Neuronal stem cell (in vitro differentiated cells): ENCODE data around the gene OLA1.

Source experiments
- DNase-seq: peaks from one replicate; pipeline ENCODE4 v3.0.0-alpha.2; 2013; ENCODE audit warnings: low spot score
- H2AFZ ChIP-seq: one replicate; pipeline ENCODE4 v1.6.1; 2013; ENCODE audit warnings: mild to moderate bottlenecking, low read length, inconsistent platforms
- H2AK5ac ChIP-seq: 2 replicates; pipeline ENCODE4 v1.6.1; 2013; ENCODE audit warnings: low read depth, mild to moderate bottlenecking, inconsistent platforms, low read length, moderate library complexity, mixed read lengths
- H2BK120ac ChIP-seq: 2 replicates; pipeline ENCODE4 v1.6.1; 2013; ENCODE audit warnings: low read depth, mild to moderate bottlenecking, inconsistent platforms, low read length, moderate library complexity, mixed read lengths
- H2BK12ac ChIP-seq: one replicate; pipeline ENCODE4 v1.6.1; 2013; ENCODE audit warnings: low read length, inconsistent platforms
- H2BK15ac ChIP-seq: 2 replicates; pipeline ENCODE4 v1.6.1; 2013; ENCODE audit warnings: mild to moderate bottlenecking, low read length, inconsistent platforms, mixed read lengths
- H2BK5ac ChIP-seq: one replicate; pipeline ENCODE4 v1.6.1; 2013; ENCODE audit warnings: inconsistent platforms, mild to moderate bottlenecking, low read length, moderate library complexity
- H3K14ac ChIP-seq: one replicate; pipeline ENCODE4 v1.6.1; 2013; ENCODE audit warnings: low read length, inconsistent platforms
- H3K18ac ChIP-seq: 2 replicates; pipeline ENCODE4 v1.6.1; 2013; ENCODE audit warnings: low read length, inconsistent platforms
- H3K23ac ChIP-seq: 2 replicates; pipeline ENCODE4 v1.6.1; 2013; ENCODE audit warnings: low read depth, mild to moderate bottlenecking, mixed read lengths, low read length, inconsistent platforms; ENCODE audit not compliant: poor library complexity
- H3K27ac ChIP-seq: replicated peaks from 3 replicates; pipeline ENCODE4 v1.5.1; 2013; ENCODE audit warnings: low read length, inconsistent platforms
- H3K27me3 ChIP-seq, 3 experiments: 2 replicates each; pipeline ENCODE4 v1.6.1; 2013; ENCODE audit warnings: low read length in 3 of 3, mild to moderate bottlenecking in 2 of 3, inconsistent platforms in 1 of 3, low read depth in 1 of 3, mixed read lengths in 1 of 3, moderate library complexity in 1 of 3; ENCODE audit not compliant: control insufficient read depth in 3 of 3, insufficient read depth in 3 of 3
- H3K36me3 ChIP-seq, 2 donors: replicated peaks in 1 of 2; 2 replicates each; pipeline ENCODE4 v1.6.1; 2013; ENCODE audit warnings: low read length in 2 of 2; ENCODE audit not compliant: control insufficient read depth in 2 of 2, insufficient read depth in 2 of 2
- H3K4ac ChIP-seq: 2 replicates; pipeline ENCODE4 v1.6.1; 2013; ENCODE audit warnings: inconsistent platforms, mild to moderate bottlenecking, low read length, moderate library complexity
- H3K4me1 ChIP-seq, 2 donors: 1 replicate in 1 of 2; 2 replicates in 1 of 2; pipeline ENCODE4 v1.6.1; 2013; ENCODE audit warnings: low read length in 2 of 2, low read depth in 1 of 2; ENCODE audit not compliant: control insufficient read depth in 2 of 2, insufficient read depth in 1 of 2
- H3K4me2 ChIP-seq: one replicate; pipeline ENCODE4 v1.6.1; 2013; ENCODE audit warnings: mild to moderate bottlenecking, low read length, inconsistent platforms; ENCODE audit not compliant: insufficient read depth, poor library complexity, severe bottlenecking
- H3K4me3 ChIP-seq, 2 donors: 2 replicates each; pipeline ENCODE4 v1.5.1; 2013; ENCODE audit warnings: low read length in 2 of 2, mild to moderate bottlenecking in 2 of 2, inconsistent platforms in 1 of 2, moderate library complexity in 1 of 2
- H3K79me1 ChIP-seq: one replicate; pipeline ENCODE4 v1.6.1; 2013; ENCODE audit warnings: low read depth, mild to moderate bottlenecking, inconsistent platforms, low read length, moderate library complexity
- H3K9ac ChIP-seq: one replicate; pipeline ENCODE4 v1.6.1; 2013; ENCODE audit warnings: mild to moderate bottlenecking, low read depth, low read length, inconsistent platforms; ENCODE audit not compliant: poor library complexity
- H3K9me3 ChIP-seq, 2 donors: replicated peaks in 1 of 2; 2 replicates each; pipeline versions ENCODE3 to v1.6.1; 2013; ENCODE audit warnings: low read length in 2 of 2, mild to moderate bottlenecking in 2 of 2, inconsistent platforms in 1 of 2, low read depth in 1 of 2, mixed read lengths in 1 of 2, moderate library complexity in 1 of 2; ENCODE audit not compliant: control insufficient read depth in 2 of 2, insufficient read depth in 1 of 2
- H4K8ac ChIP-seq: one replicate; pipeline ENCODE4 v1.6.1; 2013; ENCODE audit warnings: low read depth, mild to moderate bottlenecking, inconsistent platforms, low read length, moderate library complexity
- H4K91ac ChIP-seq: one replicate; pipeline ENCODE4 v1.6.1; 2013; ENCODE audit warnings: low read length, low read depth, mild to moderate bottlenecking, inconsistent platforms; ENCODE audit not compliant: poor library complexity
- WGBS, 2 donors: extraction: QIAGEN DNeasy Blood & Tissue Kit; methylation state at CpG; one replicate each; pipeline ENCODE4 v1.1.7; 2013; ENCODE audit warnings: missing lambda C conversion rate in 2 of 2, mixed read lengths in 1 of 2; ENCODE audit not compliant: insufficient read length in 2 of 2, insufficient replicate concordance in 1 of 2; ENCODE audit errors: extremely low coverage in 2 of 2; 5-methylcytosine and 5-hydroxymethylcytosine counted together

OLA1 gene

GRCh38 chr2:174153757-174154680 lies 94.3 kb downstream of the OLA1 start:
- Histone ChIP-seq H4K91ac (no peak overlapping the region), H2AK5ac (no peak overlapping the region), H3K9me3 (no peaks in the 10 kb centered on the region), H4K8ac (no peak overlapping the region), H3K4me1 (no peaks in the 10 kb centered on the region), H3K23ac (no peak overlapping the region), H2BK120ac (no peak overlapping the region), H3K36me3 (peaks cover 0 to 5% of the 10 kb centered on the region in 2 donors), H3K4me2 (no peak overlapping the region), H3K4me3 (no peak overlapping the region), H2BK5ac (peak overlapping the region; percentile 13), H2BK15ac (no peak overlapping the region), H2AFZ (no peak overlapping the region), H3K14ac (no peak overlapping the region), H2BK12ac (no peak overlapping the region), H3K79me1 (no peaks in the 10 kb centered on the region), H3K9ac (no peak overlapping the region), H3K27me3 (no peaks in the 10 kb centered on the region), H3K27ac (no peak overlapping the region), H3K18ac (peak overlapping the region; percentile 28), H3K4ac (no peak overlapping the region)
- 100% methylated on average over 1 of the region's 8 CpGs; no CpG with 5 or more reads in 1 of the 2 donors for WGBS, 2 donors
- DNase-seq, result no peak

DNA sequence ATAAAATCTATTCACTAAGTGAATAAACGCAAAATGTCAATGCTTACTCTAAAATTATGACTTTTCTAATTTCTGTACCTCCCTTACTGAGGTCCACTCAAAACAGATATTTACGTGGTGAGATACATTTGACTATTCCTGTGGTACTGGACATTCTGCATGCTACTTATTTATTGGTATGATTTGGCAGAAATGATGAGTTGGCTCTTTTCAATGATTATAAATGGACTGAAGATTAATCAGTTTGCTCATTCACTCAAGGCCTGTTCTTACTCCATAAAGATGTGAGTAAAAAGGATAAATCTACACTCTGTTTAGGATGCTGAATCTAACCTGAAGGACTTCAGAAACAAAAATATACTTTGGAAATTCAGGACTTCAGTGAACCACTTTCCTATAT lies 98.8 kb downstream of the OLA1 start:
- Histone ChIP-seq H3K9ac (no peak overlapping the region), H2AFZ (no peak overlapping the region), H2AK5ac (no peak overlapping the region), H4K8ac (no peak overlapping the region), H3K4ac (no peak overlapping the region), H3K79me1 (peaks cover 1% of the 10 kb centered on the region), H3K18ac (no peak overlapping the region), H3K36me3 (no peaks in the 10 kb centered on the region), H2BK12ac (no peak overlapping the region), H3K4me1 (no peaks in the 10 kb centered on the region), H3K9me3 (no peaks in the 10 kb centered on the region), H3K23ac (no peak overlapping the region), H3K4me3 (no peak overlapping the region), H3K27me3 (no peaks in the 10 kb centered on the region), H3K14ac (no peak overlapping the region), H3K4me2 (no peak overlapping the region), H2BK5ac (no peak overlapping the region), H3K27ac (no peak overlapping the region), H2BK120ac (no peak overlapping the region), H2BK15ac (no peak overlapping the region), H4K91ac (no peak overlapping the region)
- no CpG with 5 or more reads among the region's 2 CpGs for WGBS, 2 donors
- DNase-seq, result no peak

DNA sequence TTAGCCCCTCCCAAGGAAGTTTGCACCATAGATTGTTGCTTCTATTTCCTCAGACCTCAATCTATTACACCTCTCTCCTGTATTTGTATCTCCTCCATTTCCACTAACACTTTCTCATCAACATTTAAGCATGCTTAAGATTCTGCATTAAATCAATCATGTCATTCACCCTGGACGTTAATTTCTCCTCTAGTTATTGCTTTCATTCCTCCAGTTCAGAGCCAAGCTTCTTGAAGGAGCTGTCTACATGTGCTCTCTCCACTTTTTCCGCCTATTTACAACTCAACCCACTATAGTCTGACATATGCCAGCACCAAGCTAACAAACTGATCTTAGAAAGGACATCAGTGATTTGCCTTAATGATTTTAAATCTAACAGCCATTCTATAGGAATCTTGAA lies 99.5 kb downstream of the OLA1 start:
- WGBS, 2 donors, result no CpG with 5 or more reads among the region's 2 CpGs
- H4K8ac ChIP-seq, result no peak overlapping the region

GRCh38 chr2:174145827-174146226 lies 102.5 kb downstream of the OLA1 start:
- no peak overlapping the region for H3K27ac ChIP-seq
- H3K4me2 ChIP-seq, result no peak overlapping the region
- no CpG with 5 or more reads among the region's 2 CpGs for WGBS, 2 donors
- no peak overlapping the region for H3K4ac ChIP-seq
- H4K91ac ChIP-seq, result no peak overlapping the region
- H3K23ac ChIP-seq, result no peak overlapping the region
- H3K4me3 ChIP-seq, result no peak overlapping the region
- H3K9me3 ChIP-seq, result no peaks in the 10 kb centered on the region
- H2BK120ac ChIP-seq, result no peak overlapping the region
- H2BK5ac ChIP-seq, result no peak overlapping the region
- no peak overlapping the region for H4K8ac ChIP-seq
- H3K4me1 ChIP-seq, result no peaks in the 10 kb centered on the region
- no peak overlapping the region for H3K18ac ChIP-seq
- H3K27me3 ChIP-seq, result no peaks in the 10 kb centered on the region
- H3K9ac ChIP-seq, result no peak overlapping the region
- DNase-seq, result no peak
- no peak overlapping the region for H2AFZ ChIP-seq
- H3K36me3 ChIP-seq, result peaks cover 0 to 8% of the 10 kb centered on the region in 2 donors
- peaks cover 1% of the 10 kb centered on the region for H3K79me1 ChIP-seq
- no peak overlapping the region for H2AK5ac ChIP-seq
- no peak overlapping the region for H2BK12ac ChIP-seq
- no peak overlapping the region for H2BK15ac ChIP-seq
- H3K14ac ChIP-seq, result no peak overlapping the region

More for the DNA sequence above, 99.5 kb downstream of the OLA1 start:
- Histone ChIP-seq H2BK120ac (no peak overlapping the region), H3K4me1 (no peaks in the 10 kb centered on the region), H3K14ac (no peak overlapping the region), H3K4ac (no peak overlapping the region), H3K9ac (no peak overlapping the region), H3K4me2 (no peak overlapping the region), H3K27ac (no peak overlapping the region), H2BK15ac (no peak overlapping the region), H3K9me3 (no peaks in the 10 kb centered on the region), H3K23ac (no peak overlapping the region), H2BK12ac (no peak overlapping the region), H3K79me1 (peaks cover 1% of the 10 kb centered on the region), H3K36me3 (no peaks in the 10 kb centered on the region), H4K91ac (no peak overlapping the region), H3K27me3 (no peaks in the 10 kb centered on the region), H3K4me3 (no peak overlapping the region), H2BK5ac (no peak overlapping the region), H2AFZ (no peak overlapping the region), H3K18ac (no peak overlapping the region), H2AK5ac (no peak overlapping the region)
- no peak for DNase-seq
